BE2C (cell line): ENCODE measurements around the gene FAM3A. TPM values are rescaled to one million over a fixed set of nuclear protein-coding genes. Genes with fewer than 3 reads are reported as not detected.
"Not testable (repeated sequence)": the region's sequence is repeated elsewhere in the genome, so short reads cannot be mapped to it uniquely, and the experiment has no call there.

Experiments
- DNase-seq: peaks from one replicate; pipeline ENCODE4 v3.0.0-alpha.2; 2020
- H3K27me3 ChIP-seq: fragments of 250-450 bp; sonication (Bioruptor Pico); 2 replicates; pipeline ENCODE4 v1.5.1; 2020; ENCODE audit warnings: mild to moderate bottlenecking
- H3K36me3 ChIP-seq: fragments of 250-450 bp; sonication (Bioruptor Pico); 2 replicates; pipeline ENCODE4 v1.5.1; 2020; ENCODE audit warnings: mild to moderate bottlenecking
- H3K4me1 ChIP-seq: fragments of 250-450 bp; sonication (Bioruptor Pico); 2 replicates; pipeline ENCODE4 v1.5.1; 2020
- H3K4me3 ChIP-seq: 2 replicates; pipeline ENCODE4 v1.5.1; 2011; ENCODE audit warnings: low read depth, low read length
- H3K9me3 ChIP-seq: fragments of 250-450 bp; sonication (Bioruptor Pico); 2 replicates; pipeline ENCODE4 v1.5.1; 2020
- CTCF ChIP-seq: IDR thresholded peaks from 2 replicates; pipeline ENCODE4 v1.5.1; 2012; ENCODE audit warnings: mild to moderate bottlenecking, low read depth, low read length
- polyA plus RNA-seq: library from polyadenylated mRNA; unstranded; fragments of >200 nt; gene quantifications from one replicate; pipeline ENCODE4 v1.2.1, GENCODE V29; 2012; ENCODE audit warnings: low read depth, missing spikeins; ENCODE audit not compliant: insufficient read length, insufficient read depth

The FAM3A gene
- polyA plus RNA-seq: 29.7 TPM

GRCh38 chrX:154515966-154516655 lies at the start of gene FAM3A:
TSS of gene FAM3A (minus strand) at chrX:154516232. CDS start at chrX:154515772, 460 bp downstream.
- Histone ChIP-seq H3K9me3 (no peaks in the 10 kb centered on the region), H3K4me3 (peak within 1 kb of the TSS; percentile 65), H3K36me3 (no peaks in the 10 kb centered on the region), H3K27me3 (no peaks in the 10 kb centered on the region), H3K4me1 (no peaks in the 10 kb centered on the region)
- DNase-seq: peak; percentile 96
- no peak for TF ChIP-seq CTCF

GRCh38 chrX:154562295-154562694 lies 46.3 kb upstream of the FAM3A start:
- not testable (repeated sequence) for H3K9me3 ChIP-seq, H3K36me3 ChIP-seq, H3K4me3 ChIP-seq, DNase-seq, H3K27me3 ChIP-seq, H3K4me1 ChIP-seq

GRCh38 chrX:154560326-154560725 lies 44.3 kb upstream of the FAM3A start:
- H3K4me3 ChIP-seq, H3K36me3 ChIP-seq, H3K9me3 ChIP-seq, H3K4me1 ChIP-seq, H3K27me3 ChIP-seq, DNase-seq: not testable (repeated sequence)

GRCh38 chrX:154558896-154559295 lies 42.9 kb upstream of the FAM3A start:
- not testable (repeated sequence) for DNase-seq, H3K4me3 ChIP-seq

GRCh38 chrX:154558060-154558690 lies 42.1 kb upstream of the FAM3A start:
- H3K4me1 ChIP-seq: not testable (repeated sequence)

More at GRCh38 chrX:154558896-154559295, 42.9 kb upstream of the FAM3A start:
- not testable (repeated sequence) for H3K36me3 ChIP-seq, H3K27me3 ChIP-seq, H3K4me1 ChIP-seq, H3K9me3 ChIP-seq

GRCh38 chrX:154552112-154552806 lies 36.2 kb upstream of the FAM3A start:
- H3K4me3 ChIP-seq, H3K27me3 ChIP-seq, H3K9me3 ChIP-seq, H3K36me3 ChIP-seq, DNase-seq, H3K4me1 ChIP-seq: not testable (repeated sequence)

More at GRCh38 chrX:154558060-154558690, 42.1 kb upstream of the FAM3A start:
- not testable (repeated sequence) for H3K27me3 ChIP-seq, H3K4me3 ChIP-seq, DNase-seq, H3K36me3 ChIP-seq, H3K9me3 ChIP-seq

- no peak for TF ChIP-seq CTCF
- no peaks in the 10 kb centered on the region for H3K4me1 ChIP-seq
- H3K27me3 ChIP-seq: no peaks in the 10 kb centered on the region
- H3K9me3 ChIP-seq: no peaks in the 10 kb centered on the region
- no peak for DNase-seq
- no peaks in the 10 kb centered on the region for H3K36me3 ChIP-seq
- H3K4me3 ChIP-seq: no peak overlapping the region
Measured at GRCh38 chrX:154549766-154550165, 33.7 kb upstream of the FAM3A start.

- no peaks in the 10 kb centered on the region for H3K9me3 ChIP-seq
- H3K36me3 ChIP-seq: no peaks in the 10 kb centered on the region
- H3K27me3 ChIP-seq: no peaks in the 10 kb centered on the region
- peak overlapping the region; percentile 93 for H3K4me3 ChIP-seq
- DNase-seq: no peak
- no peak for TF ChIP-seq CTCF
- no peaks in the 10 kb centered on the region for H3K4me1 ChIP-seq
Measured at GRCh38 chrX:154548028-154548316, 31.9 kb upstream of the FAM3A start.
